ENCODE measurements around the gene TMCC2. TPM values are rescaled to one million over a fixed set of nuclear protein-coding genes. Genes with fewer than 3 reads are reported as not detected.

The TMCC2 gene
- polyA plus RNA-seq, 3 donors = 7.2 to 10.3 (median 7.3) TPM

DNA sequence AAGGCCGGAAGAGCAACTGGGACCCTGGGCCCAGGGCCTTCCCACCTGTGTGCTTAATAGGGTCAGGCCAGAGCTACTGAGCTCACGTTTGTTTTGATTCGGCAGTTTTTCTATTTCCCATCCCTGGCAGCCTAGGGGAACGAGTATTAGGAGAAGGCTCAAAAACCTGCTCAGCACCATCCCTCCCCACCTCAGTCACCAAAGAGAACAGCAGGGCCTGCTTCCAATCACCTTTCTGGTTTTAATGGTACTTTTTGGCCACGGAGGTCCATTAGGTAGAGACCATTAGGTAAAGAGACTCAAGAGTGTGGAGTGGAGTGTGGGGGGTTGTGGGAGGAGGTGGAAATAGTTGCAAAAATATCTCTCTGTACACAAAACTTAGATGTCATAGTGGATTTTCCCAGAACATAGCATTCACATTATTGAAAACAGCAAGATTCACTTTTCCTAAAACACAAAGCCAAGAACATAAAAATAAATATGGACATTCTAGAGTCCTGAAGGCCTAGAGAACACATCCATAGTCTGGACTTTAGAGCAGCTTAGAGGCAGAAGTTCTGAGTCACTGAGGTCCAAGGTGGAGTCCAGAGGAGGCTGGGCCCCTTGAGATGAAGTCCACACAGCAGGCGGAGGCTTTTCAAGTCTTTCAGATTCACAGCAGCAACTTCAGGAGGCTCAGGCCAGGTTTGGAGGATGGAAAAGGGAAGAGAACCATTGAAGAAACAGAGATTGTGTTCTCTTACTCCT is 74.3 kb downstream of the TMCC2 start:
- DNase-seq = no peak

DNA sequence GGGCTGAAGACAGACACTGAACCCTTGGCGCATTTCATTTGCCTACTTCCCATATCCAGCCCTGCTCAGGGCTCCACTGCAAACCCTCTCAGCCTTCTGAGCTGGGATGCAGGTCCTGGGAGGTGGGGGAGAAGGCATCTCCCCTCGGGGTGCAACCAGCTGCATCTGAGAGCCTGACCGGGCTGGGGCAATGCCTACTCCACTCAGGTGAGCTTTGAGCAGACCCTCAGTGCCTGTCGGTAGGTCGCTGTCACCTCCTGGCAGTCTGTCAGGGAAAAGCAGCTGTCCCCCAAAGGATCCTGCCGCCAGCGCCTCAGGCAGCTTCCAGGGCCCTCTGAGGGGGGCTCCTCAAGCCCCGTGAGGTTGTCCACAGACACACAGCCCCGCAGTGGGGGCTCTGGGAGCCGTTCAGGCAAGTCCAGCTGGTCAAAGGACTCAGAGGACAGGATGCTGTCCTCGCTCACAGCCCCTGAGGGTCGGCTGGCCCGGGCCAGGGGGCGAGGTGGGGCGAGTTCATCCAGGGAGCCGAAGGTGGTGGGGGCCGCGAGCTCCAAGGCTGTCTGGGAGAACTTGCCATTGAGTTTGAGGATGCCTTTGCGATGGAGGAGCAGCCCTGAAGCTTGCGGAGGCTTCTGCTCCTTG is 75.6 kb downstream of the TMCC2 start:
- no peak for DNase-seq

DNA sequence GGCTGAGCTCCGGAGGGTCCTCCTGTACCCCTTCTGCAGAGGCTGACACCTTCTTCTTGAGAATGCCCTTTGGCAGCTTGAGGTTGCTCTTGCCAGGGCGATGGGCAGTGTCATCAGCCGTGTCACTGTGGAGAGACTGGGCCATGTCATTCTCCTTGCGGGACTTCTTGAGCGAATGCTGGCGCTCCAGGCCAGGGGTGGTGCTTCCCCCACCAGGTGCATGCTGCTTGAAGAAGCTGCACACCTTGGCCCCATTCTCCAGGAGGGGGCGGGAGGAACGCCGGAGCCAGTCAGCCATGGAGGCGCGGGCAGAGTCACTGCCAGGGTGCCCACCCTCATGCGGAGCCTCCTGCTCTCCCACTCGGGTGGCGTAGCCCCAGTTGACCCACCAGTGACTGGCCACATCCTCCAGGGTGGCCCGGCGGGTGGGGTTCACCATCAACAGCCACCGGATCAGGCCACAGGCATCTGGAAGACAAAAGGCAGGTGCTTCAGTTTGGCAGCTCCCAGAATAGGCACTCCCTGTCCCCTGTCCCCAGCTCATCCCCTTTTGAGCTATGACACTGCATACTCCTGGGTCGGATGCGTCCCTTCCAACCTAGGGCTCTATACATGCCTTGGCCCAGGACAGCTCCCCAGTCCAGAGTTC is 76.4 kb downstream of the TMCC2 start:
- DNase-seq = no peak

GRCh38 chr1:205304695-205305070 is 76.9 kb downstream of the TMCC2 start:
- DNase-seq = no peak

GRCh38 chr1:205306929-205307566 is 79.3 kb downstream of the TMCC2 start:
- no peak for DNase-seq

DNA sequence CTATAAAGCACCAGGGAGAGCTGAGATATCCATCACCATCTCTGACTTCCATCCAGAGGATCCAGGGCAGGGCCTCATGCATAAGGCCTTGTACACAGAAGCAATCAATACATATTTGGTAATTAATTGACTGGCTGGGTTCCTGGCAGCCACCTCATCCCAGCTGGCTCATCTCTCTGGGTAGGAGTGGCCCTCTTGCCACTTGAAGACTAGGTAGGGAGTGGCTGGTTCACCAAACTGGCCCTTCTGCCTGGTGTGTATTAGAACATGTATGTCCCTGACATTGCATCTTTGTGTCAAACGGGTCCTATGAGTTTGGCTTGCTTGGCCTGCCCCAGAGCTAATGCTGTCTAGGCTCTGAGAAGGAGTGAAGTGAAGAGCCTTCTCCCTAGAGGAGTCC is 82.0 kb downstream of the TMCC2 start:
- no peak for DNase-seq

DNA sequence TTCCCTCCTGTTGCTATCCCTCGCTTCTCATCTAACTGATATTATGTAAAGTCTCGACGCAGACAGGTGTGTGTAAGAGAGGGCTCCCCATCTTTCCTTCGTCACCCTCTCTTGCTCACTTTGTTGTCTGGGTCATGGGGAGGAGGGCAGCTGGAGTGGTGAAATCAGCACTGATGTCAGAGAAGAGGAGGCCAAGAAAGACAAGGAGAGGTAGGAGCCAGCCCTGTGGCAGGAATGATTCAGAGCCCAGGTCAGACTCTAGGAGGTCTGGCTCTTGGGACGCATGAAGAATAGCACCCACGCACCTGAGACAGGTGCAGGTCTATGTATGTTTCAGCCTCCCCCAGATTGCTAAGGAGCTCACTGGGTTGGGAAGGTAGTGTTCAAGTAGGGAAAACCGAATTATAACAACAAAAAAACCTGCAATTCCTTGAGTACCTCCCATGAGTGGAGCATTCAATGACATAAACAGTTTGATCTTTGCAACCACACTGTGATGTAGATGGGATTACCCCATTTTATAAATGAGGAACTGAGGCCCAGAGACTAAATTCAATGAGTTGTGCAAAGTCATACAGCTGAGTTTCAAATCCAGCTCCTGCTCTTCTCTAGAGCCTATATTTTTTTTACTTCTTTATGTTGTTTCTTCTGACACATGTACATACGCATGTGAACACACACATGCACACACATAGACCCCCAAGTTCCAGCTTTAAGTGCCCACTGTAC is 83.4 kb downstream of the TMCC2 start:
- no peak for DNase-seq

- no peak for DNase-seq
Observed at GRCh38 chr1:205312866-205313562, 85.3 kb downstream of the TMCC2 start.

GRCh38 chr1:205313563-205314308 is 86.0 kb downstream of the TMCC2 start:
- DNase-seq = peak; percentile 68

- no peak for DNase-seq
Observed at GRCh38 chr1:205315008-205315618, 87.4 kb downstream of the TMCC2 start.

DNA sequence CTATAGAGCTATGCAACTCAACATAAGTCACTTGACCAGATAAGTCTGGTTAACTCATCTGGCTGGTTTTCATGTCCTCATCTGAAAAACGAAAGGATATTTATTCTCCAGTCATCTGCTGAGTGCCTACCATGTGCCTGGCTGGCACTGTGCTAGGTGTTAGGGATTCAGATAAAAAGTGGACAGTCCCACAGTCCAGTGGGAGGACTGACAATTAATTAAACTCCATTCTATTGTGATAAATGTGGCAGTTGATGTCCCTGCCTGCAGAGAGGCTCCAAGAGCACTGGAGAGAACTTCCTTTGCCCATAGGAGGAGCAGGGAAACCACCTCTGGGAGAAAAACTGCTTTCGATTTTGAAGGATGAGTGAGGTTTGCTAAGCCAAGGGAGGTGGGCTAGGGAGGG is 88.4 kb downstream of the TMCC2 start:
- no peak for DNase-seq

DNA sequence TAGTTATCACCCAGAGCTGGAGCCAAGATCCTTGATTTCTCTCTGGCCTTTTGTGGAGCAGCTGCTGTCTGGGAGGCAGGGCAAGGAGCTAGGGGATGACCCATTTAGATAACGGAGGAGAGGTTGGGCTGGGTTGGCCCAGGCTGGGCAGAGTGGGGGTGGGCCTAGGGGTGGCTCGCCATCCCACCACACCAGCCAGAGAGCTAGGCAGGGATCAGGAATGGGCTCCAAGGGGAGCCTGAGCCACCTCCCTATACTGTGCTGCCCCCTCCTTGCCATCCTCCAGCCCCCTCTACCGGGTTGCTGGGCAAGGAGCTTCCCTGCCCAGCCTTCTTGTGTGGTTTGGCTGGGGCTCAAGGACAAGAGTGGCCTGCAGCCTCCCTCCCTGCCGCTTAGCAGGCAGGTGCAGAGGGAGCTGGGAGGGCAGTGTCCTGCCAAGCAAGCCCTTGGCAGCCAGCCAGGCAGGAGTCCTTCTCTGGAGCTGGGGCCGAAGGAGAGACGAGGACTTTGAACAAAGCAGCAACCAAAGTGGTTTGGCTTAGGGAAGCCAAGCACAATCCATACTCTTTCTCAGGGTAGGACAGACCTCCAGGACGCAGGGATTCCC is 89.7 kb downstream of the TMCC2 start:
- DNase-seq = peak; percentile 69

- DNase-seq = no peak
Observed at GRCh38 chr1:205318231-205318991, 90.7 kb downstream of the TMCC2 start.

- no peak for DNase-seq
Observed at GRCh38 chr1:205319081-205320018, 91.6 kb downstream of the TMCC2 start.

GRCh38 chr1:205321162-205321958 is 93.6 kb downstream of the TMCC2 start, which contains the start of gene NUAK2:
Gene NUAK2, minus strand, starts transcription at chr1:205321745. Its CDS starts 117 bp downstream, at chr1:205321628.
- DNase-seq = peak; percentile 92

- DNase-seq = no peak
Observed at GRCh38 chr1:205321959-205322283, 94.2 kb downstream of the TMCC2 start.

Data from renal pelvis (tissue), 4 donors.